HUES48 (cell line): Measurements from ENCODE around the gene LRGUK.

Experiments
- H3K27ac ChIP-seq: one replicate; pipeline ENCODE4 v1.7.0; 2013; ENCODE audit warnings: low read depth, low read length, inconsistent platforms
- H3K27me3 ChIP-seq: 2 replicates; pipeline ENCODE4 v1.6.1; 2013; ENCODE audit warnings: mild to moderate bottlenecking, low read length; ENCODE audit not compliant: control insufficient read depth, insufficient read depth
- H3K36me3 ChIP-seq: 2 replicates; pipeline ENCODE4 v1.6.1; 2013; ENCODE audit warnings: low read length; ENCODE audit not compliant: control insufficient read depth, insufficient read depth
- H3K4me1 ChIP-seq: 2 replicates; pipeline ENCODE4 v1.6.1; 2013; ENCODE audit warnings: mild to moderate bottlenecking, low read length; ENCODE audit not compliant: control insufficient read depth, insufficient read depth
- H3K4me3 ChIP-seq: 2 replicates; pipeline ENCODE4 v1.5.1; 2013; ENCODE audit warnings: mild to moderate bottlenecking, low read depth, low read length
- H3K9ac ChIP-seq: 2 replicates; pipeline ENCODE4 v1.6.1; 2013; ENCODE audit warnings: mild to moderate bottlenecking, low read depth, low read length, moderate library complexity
- H3K9me3 ChIP-seq: 2 replicates; pipeline ENCODE4 v1.6.1; 2013; ENCODE audit warnings: low read length; ENCODE audit not compliant: control insufficient read depth, insufficient read depth

The LRGUK gene

GRCh38 chr7:134300988-134301387, 173.8 kb downstream of the LRGUK start:
- no peaks in the 10 kb centered on the region for H3K9me3 ChIP-seq
- peaks cover 8% of the 10 kb centered on the region for H3K4me1 ChIP-seq
- H3K4me3 ChIP-seq, result no peak overlapping the region
- H3K9ac ChIP-seq, result no peak overlapping the region
- H3K27me3 ChIP-seq, result no peaks in the 10 kb centered on the region
- H3K36me3 ChIP-seq, result peaks cover 87% of the 10 kb centered on the region
- no peak overlapping the region for H3K27ac ChIP-seq

GRCh38 chr7:134301592-134301991, 174.5 kb downstream of the LRGUK start:
- no peaks in the 10 kb centered on the region for H3K9me3 ChIP-seq
- H3K9ac ChIP-seq, result no peak overlapping the region
- no peak overlapping the region for H3K27ac ChIP-seq
- no peaks in the 10 kb centered on the region for H3K27me3 ChIP-seq
- peaks cover 8% of the 10 kb centered on the region for H3K4me1 ChIP-seq
- H3K4me3 ChIP-seq, result no peak overlapping the region
- H3K36me3 ChIP-seq, result peaks cover 87% of the 10 kb centered on the region

- Histone ChIP-seq H3K36me3 (peaks cover 88% of the 10 kb centered on the region), H3K9me3 (no peaks in the 10 kb centered on the region), H3K27me3 (no peaks in the 10 kb centered on the region), H3K9ac (no peak overlapping the region), H3K4me3 (no peak overlapping the region), H3K27ac (no peak overlapping the region), H3K4me1 (peaks cover 8% of the 10 kb centered on the region)
These were observed 175.0 kb downstream of the LRGUK start for GRCh38 chr7:134302120-134302519.

GRCh38 chr7:134307320-134307719, 180.2 kb downstream of the LRGUK start:
- no peak overlapping the region for H3K4me3 ChIP-seq

GRCh38 chr7:134308548-134308947, 181.4 kb downstream of the LRGUK start:
- no peak overlapping the region for H3K27ac ChIP-seq
- no peak overlapping the region for H3K4me3 ChIP-seq
- H3K9me3 ChIP-seq, result no peaks in the 10 kb centered on the region
- no peak overlapping the region for H3K9ac ChIP-seq
- H3K27me3 ChIP-seq, result no peaks in the 10 kb centered on the region
- H3K36me3 ChIP-seq, result peaks cover 39% of the 10 kb centered on the region
- H3K4me1 ChIP-seq, result no peaks in the 10 kb centered on the region

More at GRCh38 chr7:134307320-134307719, 180.2 kb downstream of the LRGUK start:
- Histone ChIP-seq H3K27me3 (no peaks in the 10 kb centered on the region), H3K9me3 (no peaks in the 10 kb centered on the region), H3K4me1 (no peaks in the 10 kb centered on the region), H3K36me3 (peaks cover 48% of the 10 kb centered on the region), H3K9ac (no peak overlapping the region), H3K27ac (no peak overlapping the region)

- no peak overlapping the region for H3K4me3 ChIP-seq
- H3K9me3 ChIP-seq, result no peaks in the 10 kb centered on the region
- H3K27ac ChIP-seq, result no peak overlapping the region
- H3K9ac ChIP-seq, result no peak overlapping the region
- H3K36me3 ChIP-seq, result peaks cover 9% of the 10 kb centered on the region; the same call in 1 of the 2 replicates
- H3K27me3 ChIP-seq, result no peaks in the 10 kb centered on the region
- peaks cover 6% of the 10 kb centered on the region for H3K4me1 ChIP-seq
These were observed 184.7 kb downstream of the LRGUK start for GRCh38 chr7:134311807-134312206.

GRCh38 chr7:134312717-134313116, 185.6 kb downstream of the LRGUK start:
- peaks cover 6% of the 10 kb centered on the region for H3K4me1 ChIP-seq
- no peaks in the 10 kb centered on the region for H3K27me3 ChIP-seq
- no peak overlapping the region for H3K27ac ChIP-seq
- H3K4me3 ChIP-seq, result no peak overlapping the region
- H3K9ac ChIP-seq, result no peak overlapping the region
- H3K36me3 ChIP-seq, result 0 out of 2 replicates have a peak, but pooled peaks cover 3% of the 10 kb centered on the region
- H3K9me3 ChIP-seq, result no peaks in the 10 kb centered on the region

- H3K27me3 ChIP-seq, result no peaks in the 10 kb centered on the region
- H3K4me1 ChIP-seq, result peaks cover 6% of the 10 kb centered on the region
- 0 out of 2 replicates have a peak, but pooled peaks cover 3% of the 10 kb centered on the region for H3K36me3 ChIP-seq
- no peak overlapping the region for H3K4me3 ChIP-seq
- H3K27ac ChIP-seq, result no peak overlapping the region
- H3K9me3 ChIP-seq, result no peaks in the 10 kb centered on the region
- no peak overlapping the region for H3K9ac ChIP-seq
These were observed 186.4 kb downstream of the LRGUK start for GRCh38 chr7:134313543-134313942.
